Trophoblast cell (in vitro differentiated cells and primary cell): Measurements from ENCODE around the gene HMMR.

Source experiments
- DNase-seq, 2 donors: peaks; one replicate each; pipeline ENCODE4 v3.0.0-alpha.2; 2016
- H2AFZ ChIP-seq: 2 replicates; pipeline ENCODE4 v1.6.1; 2013; ENCODE audit warnings: low read length, moderate library complexity, mild to moderate bottlenecking; ENCODE audit not compliant: insufficient read depth, poor library complexity
- H2AK5ac ChIP-seq: 2 replicates; pipeline ENCODE4 v1.6.1; 2013; ENCODE audit warnings: mild to moderate bottlenecking, low read length
- H2BK120ac ChIP-seq: 2 replicates; pipeline ENCODE4 v1.6.1; 2013; ENCODE audit warnings: low read length, mild to moderate bottlenecking, moderate library complexity; ENCODE audit not compliant: insufficient read depth, poor library complexity
- H2BK12ac ChIP-seq: 2 replicates; pipeline ENCODE4 v1.6.1; 2013; ENCODE audit warnings: mild to moderate bottlenecking, low read length, moderate library complexity
- H2BK5ac ChIP-seq: 2 replicates; pipeline ENCODE4 v1.6.1; 2013; ENCODE audit warnings: low read length, low read depth, moderate library complexity, mild to moderate bottlenecking; ENCODE audit not compliant: poor library complexity
- H3K14ac ChIP-seq: 2 replicates; pipeline ENCODE4 v1.6.1; 2013; ENCODE audit warnings: mild to moderate bottlenecking, low read length
- H3K18ac ChIP-seq: 2 replicates; pipeline ENCODE4 v1.6.1; 2013; ENCODE audit warnings: mild to moderate bottlenecking, low read length
- H3K23ac ChIP-seq: 2 replicates; pipeline ENCODE4 v1.6.1; 2013; ENCODE audit warnings: low read length
- H3K27ac ChIP-seq: 2 replicates; pipeline ENCODE4 v1.5.1; 2013; ENCODE audit warnings: low read depth, mild to moderate bottlenecking, inconsistent platforms, low read length, moderate library complexity
- H3K27me3 ChIP-seq: 2 replicates; pipeline ENCODE4 v1.6.1; 2013; ENCODE audit warnings: inconsistent platforms, mild to moderate bottlenecking, low read length, moderate library complexity; ENCODE audit not compliant: insufficient read depth
- H3K36me3 ChIP-seq, 2 experiments: 1 replicate in 1 of 2; 2 replicates in 1 of 2; pipeline ENCODE4 v1.6.1; 2013; ENCODE audit warnings: low read length in 2 of 2, mild to moderate bottlenecking in 2 of 2, moderate library complexity in 1 of 2; ENCODE audit not compliant: insufficient read depth in 2 of 2, control insufficient read depth in 1 of 2
- H3K4ac ChIP-seq: 2 replicates; pipeline ENCODE4 v1.6.1; 2013; ENCODE audit warnings: low read depth, mild to moderate bottlenecking, low read length, moderate library complexity
- H3K4me1 ChIP-seq, 2 experiments: 1 replicate in 1 of 2; 2 replicates in 1 of 2; pipeline ENCODE4 v1.6.1; 2013; ENCODE audit warnings: low read length in 2 of 2, mild to moderate bottlenecking in 2 of 2, moderate library complexity in 1 of 2; ENCODE audit not compliant: insufficient read depth in 2 of 2, control insufficient read depth in 1 of 2
- H3K4me2 ChIP-seq: 2 replicates; pipeline ENCODE4 v1.6.1; 2013; ENCODE audit warnings: inconsistent platforms, mild to moderate bottlenecking, low read length, moderate library complexity
- H3K4me3 ChIP-seq: 2 replicates; pipeline ENCODE4 v1.5.1; 2013; ENCODE audit warnings: mild to moderate bottlenecking, low read depth, low read length, inconsistent platforms
- H3K79me1 ChIP-seq: one replicate; pipeline ENCODE4 v1.6.1; 2013; ENCODE audit warnings: low read length
- H3K79me2 ChIP-seq: 2 replicates; pipeline ENCODE4 v1.6.1; 2013; ENCODE audit warnings: low read length, mild to moderate bottlenecking; ENCODE audit not compliant: control insufficient read depth, insufficient read depth, poor library complexity
- H3K9ac ChIP-seq: 2 replicates; pipeline ENCODE4 v1.6.1; 2013; ENCODE audit warnings: mild to moderate bottlenecking, low read length
- H3K9me3 ChIP-seq: 2 replicates; pipeline ENCODE4 v1.6.1; 2013; ENCODE audit warnings: low read depth, mild to moderate bottlenecking, control low read depth, inconsistent platforms, low read length; ENCODE audit not compliant: insufficient read depth
- H4K12ac ChIP-seq: 2 replicates; pipeline ENCODE4 v1.6.1; 2013; ENCODE audit warnings: low read depth, mild to moderate bottlenecking, low read length, moderate library complexity
- H4K8ac ChIP-seq: 2 replicates; pipeline ENCODE4 v1.6.1; 2013; ENCODE audit warnings: low read depth, mild to moderate bottlenecking, low read length, moderate library complexity
- H4K91ac ChIP-seq: one replicate; pipeline ENCODE4 v1.6.1; 2013; ENCODE audit warnings: low read depth, mild to moderate bottlenecking, low read length, moderate library complexity
- WGBS: extraction: QIAGEN DNeasy Blood & Tissue Kit; methylation state at CpG from one replicate; pipeline ENCODE4 v1.1.7; 2013; ENCODE audit warnings: missing lambda C conversion rate; ENCODE audit not compliant: insufficient read length, insufficient coverage; ENCODE audit errors: extremely low coverage; 5-methylcytosine and 5-hydroxymethylcytosine counted together

Gene HMMR

GRCh38 chr5:163432544-163432943, 27.9 kb upstream of the HMMR start:
- no peak overlapping the region for H3K4me2 ChIP-seq
- H3K4me1 ChIP-seq, result no peaks in the 10 kb centered on the region
- WGBS, result no CpG with 5 or more reads among the region's 1 CpG

DNA sequence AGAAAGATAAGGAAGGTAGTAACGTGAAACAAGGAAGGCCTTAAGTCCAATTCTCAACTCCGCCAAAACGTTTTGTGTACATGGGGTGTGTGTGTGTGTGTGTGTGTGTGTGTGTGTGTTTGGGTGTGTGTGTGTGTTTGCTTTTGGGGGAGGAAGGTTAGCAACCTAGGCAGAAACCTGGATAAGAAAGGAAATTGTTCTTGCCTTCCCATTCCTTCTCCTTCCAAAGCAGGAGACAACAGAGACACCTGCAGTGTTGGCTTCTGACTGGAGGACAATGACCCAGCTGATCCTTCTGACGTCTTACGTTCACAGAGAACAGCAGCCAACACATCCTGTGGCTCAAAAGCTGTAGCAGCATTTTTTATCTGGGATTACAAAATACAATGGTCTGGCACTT, 27.2 kb upstream of the HMMR start:
- no peak overlapping the region for H2AK5ac ChIP-seq
- no CpG with 5 or more reads among the region's 5 CpGs for WGBS

More at GRCh38 chr5:163432544-163432943, 27.9 kb upstream of the HMMR start:
- Histone ChIP-seq H2BK120ac (no peak overlapping the region), H3K9me3 (peaks cover under 1% of the 10 kb centered on the region), H2BK5ac (no peak overlapping the region), H4K12ac (no peak overlapping the region), H4K8ac (no peak overlapping the region), H3K4ac (no peak overlapping the region), H3K18ac (no peak overlapping the region), H3K79me1 (peaks cover 1% of the 10 kb centered on the region), H2AFZ (no peak overlapping the region), H3K79me2 (peaks cover under 1% of the 10 kb centered on the region), H3K27me3 (no peaks in the 10 kb centered on the region), H2AK5ac (no peak overlapping the region), H3K14ac (no peak overlapping the region), H4K91ac (no peak overlapping the region), H2BK12ac (no peak overlapping the region), H3K27ac (no peak overlapping the region), H3K4me3 (no peak overlapping the region), H3K23ac (no peak overlapping the region), H3K36me3 (no peaks in the 10 kb centered on the region), H3K9ac (no peak overlapping the region)
- DNase-seq, result no peak

DNA sequence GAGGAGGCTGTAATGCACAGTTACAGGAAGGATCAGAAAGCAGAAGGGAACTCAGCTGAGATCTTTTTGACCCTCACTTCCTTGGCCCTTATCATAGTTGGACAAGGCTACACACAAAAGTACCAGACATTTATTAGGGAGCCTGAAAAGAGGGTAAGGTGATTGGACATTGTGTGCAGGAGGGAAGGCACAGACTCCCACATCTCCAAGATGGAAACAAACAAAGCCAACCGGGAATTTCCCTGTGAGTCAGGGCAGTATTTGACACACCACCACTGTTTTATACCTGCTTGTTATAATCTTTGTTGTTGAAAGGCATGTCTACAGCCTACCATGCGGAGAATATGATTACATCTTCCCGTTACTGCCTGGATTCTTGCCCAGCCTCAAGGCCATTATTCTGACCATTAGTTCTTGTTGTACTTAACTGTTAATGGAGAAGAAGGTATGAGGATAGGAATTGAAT, 26.0 kb upstream of the HMMR start:
- H2AFZ ChIP-seq, result no peak overlapping the region
- no peaks in the 10 kb centered on the region for H3K36me3 ChIP-seq
- H2BK12ac ChIP-seq, result no peak overlapping the region
- no peak overlapping the region for H2BK5ac ChIP-seq
- H4K91ac ChIP-seq, result no peak overlapping the region
- no peak overlapping the region for H3K4ac ChIP-seq
- no peak overlapping the region for H3K23ac ChIP-seq
- no peak overlapping the region for H4K8ac ChIP-seq
- H3K4me3 ChIP-seq, result no peak overlapping the region
- no peak overlapping the region for H3K14ac ChIP-seq
- H3K79me1 ChIP-seq, result peaks cover 6% of the 10 kb centered on the region
- DNase-seq, result peak in 1 of 2 donors; percentile 23
- no peak overlapping the region for H3K4me2 ChIP-seq
- H3K27me3 ChIP-seq, result no peaks in the 10 kb centered on the region
- no peak overlapping the region for H2BK120ac ChIP-seq
- H3K9me3 ChIP-seq, result peaks cover 4% of the 10 kb centered on the region
- no peak overlapping the region for H4K12ac ChIP-seq
- no peak overlapping the region for H3K18ac ChIP-seq
- H3K4me1 ChIP-seq, result peaks cover 0 to 4% of the 10 kb centered on the region in 2 experiments
- H3K79me2 ChIP-seq, result peaks cover 11% of the 10 kb centered on the region
- no peak overlapping the region for H2AK5ac ChIP-seq
- no peak overlapping the region for H3K27ac ChIP-seq
- WGBS, result no CpG with 5 or more reads among the region's 3 CpGs
- no peak overlapping the region for H3K9ac ChIP-seq

More for the DNA sequence above, 27.2 kb upstream of the HMMR start:
- Histone ChIP-seq H4K8ac (no peak overlapping the region), H3K27ac (no peak overlapping the region), H3K79me2 (peaks cover 6% of the 10 kb centered on the region), H2BK120ac (no peak overlapping the region), H3K18ac (no peak overlapping the region), H3K9me3 (peaks cover 4% of the 10 kb centered on the region), H2BK5ac (no peak overlapping the region), H4K12ac (no peak overlapping the region), H3K4me2 (no peak overlapping the region), H4K91ac (no peak overlapping the region), H3K14ac (no peak overlapping the region), H3K36me3 (no peaks in the 10 kb centered on the region), H3K4ac (no peak overlapping the region), H3K4me1 (no peaks in the 10 kb centered on the region), H3K23ac (no peak overlapping the region), H3K27me3 (no peaks in the 10 kb centered on the region), H3K79me1 (peaks cover 6% of the 10 kb centered on the region), H3K4me3 (no peak overlapping the region), H2BK12ac (no peak overlapping the region), H2AFZ (no peak overlapping the region), H3K9ac (no peak overlapping the region)
- DNase-seq, result no peak

- H4K12ac ChIP-seq, result no peak overlapping the region
- peak overlapping the region; percentile 54 for H4K8ac ChIP-seq
- peak overlapping the region; percentile 6 for H4K91ac ChIP-seq
- no peaks in the 10 kb centered on the region for H3K27me3 ChIP-seq
- no CpG with 5 or more reads among the region's 4 CpGs for WGBS
- H3K23ac ChIP-seq, result no peak overlapping the region
- H3K18ac ChIP-seq, result no peak overlapping the region
- DNase-seq, result no peak
- H3K4ac ChIP-seq, result no peak overlapping the region
- H3K4me3 ChIP-seq, result no peak overlapping the region
- peaks cover 11% of the 10 kb centered on the region for H3K79me2 ChIP-seq
- H2AFZ ChIP-seq, result no peak overlapping the region
- peaks cover 0 to 2% of the 10 kb centered on the region in 2 experiments for H3K36me3 ChIP-seq
- H3K79me1 ChIP-seq, result peaks cover 6% of the 10 kb centered on the region
- H3K9ac ChIP-seq, result no peak overlapping the region
- H2BK5ac ChIP-seq, result no peak overlapping the region
- H3K4me1 ChIP-seq, result peaks cover 0 to 4% of the 10 kb centered on the region in 2 experiments
- no peak overlapping the region for H2BK12ac ChIP-seq
- H3K4me2 ChIP-seq, result peak overlapping the region; percentile 47
- no peak overlapping the region for H3K27ac ChIP-seq
- H2BK120ac ChIP-seq, result no peak overlapping the region
- no peak overlapping the region for H3K14ac ChIP-seq
- no peak overlapping the region for H2AK5ac ChIP-seq
- peaks cover 4% of the 10 kb centered on the region for H3K9me3 ChIP-seq
These were observed 23.9 kb upstream of the HMMR start for GRCh38 chr5:163436515-163436914.
